GM19351 (cell line): ENCODE measurements around the gene RNF186.
"Not testable (repeated sequence)": the region's sequence is repeated elsewhere in the genome, so short reads cannot be mapped to it uniquely, and the experiment has no call there.

Experiments used
- ATAC-seq: cut with Tn5 transposase; IDR thresholded peaks from one replicate; pipeline ENCODE4 v1.9.1; 2021; ENCODE audit warnings: mild to moderate bottlenecking, moderate library complexity; ENCODE audit not compliant: unreplicated experiment

The RNF186 gene

DNA sequence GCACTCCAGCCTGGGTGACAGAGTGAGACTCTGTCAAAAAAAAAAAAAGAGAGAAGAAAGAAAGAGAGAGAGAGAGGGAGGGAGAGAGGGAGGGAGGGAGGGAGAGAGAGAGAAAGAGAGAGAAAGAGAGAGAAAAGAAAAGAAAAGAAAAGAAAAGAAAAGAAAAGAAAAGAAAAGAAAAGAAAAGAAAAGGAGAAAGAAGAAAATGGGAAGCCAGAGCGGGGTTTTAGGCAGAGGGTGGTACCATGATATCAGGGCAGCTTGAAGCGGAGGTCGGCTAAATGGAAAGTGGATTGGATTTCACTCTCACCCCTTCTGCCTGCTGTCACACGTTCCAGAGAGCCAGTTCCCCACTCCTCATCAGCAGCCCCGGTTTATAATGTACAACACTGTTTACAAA, 17.3 kb downstream of the RNF186 start:
- ATAC-seq = no peak

DNA sequence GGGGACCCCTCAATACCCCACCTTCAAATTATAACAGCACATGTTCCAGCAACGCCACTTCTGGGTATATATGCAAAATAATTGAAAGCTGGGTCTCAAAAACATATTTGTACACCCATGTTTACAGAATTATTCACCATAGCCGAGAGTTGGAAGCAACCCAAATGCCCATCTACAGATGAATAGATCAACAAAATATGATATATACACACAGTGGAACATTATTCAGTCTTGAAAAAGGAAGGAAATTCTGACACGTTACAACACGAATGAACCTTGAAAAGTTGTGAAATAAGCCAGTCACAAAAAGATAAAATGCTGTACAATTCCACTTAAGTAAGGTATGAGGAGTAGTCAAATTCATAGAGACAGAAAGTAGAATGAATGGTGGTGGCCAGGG, 20.5 kb downstream of the RNF186 start:
- no peak for ATAC-seq

DNA sequence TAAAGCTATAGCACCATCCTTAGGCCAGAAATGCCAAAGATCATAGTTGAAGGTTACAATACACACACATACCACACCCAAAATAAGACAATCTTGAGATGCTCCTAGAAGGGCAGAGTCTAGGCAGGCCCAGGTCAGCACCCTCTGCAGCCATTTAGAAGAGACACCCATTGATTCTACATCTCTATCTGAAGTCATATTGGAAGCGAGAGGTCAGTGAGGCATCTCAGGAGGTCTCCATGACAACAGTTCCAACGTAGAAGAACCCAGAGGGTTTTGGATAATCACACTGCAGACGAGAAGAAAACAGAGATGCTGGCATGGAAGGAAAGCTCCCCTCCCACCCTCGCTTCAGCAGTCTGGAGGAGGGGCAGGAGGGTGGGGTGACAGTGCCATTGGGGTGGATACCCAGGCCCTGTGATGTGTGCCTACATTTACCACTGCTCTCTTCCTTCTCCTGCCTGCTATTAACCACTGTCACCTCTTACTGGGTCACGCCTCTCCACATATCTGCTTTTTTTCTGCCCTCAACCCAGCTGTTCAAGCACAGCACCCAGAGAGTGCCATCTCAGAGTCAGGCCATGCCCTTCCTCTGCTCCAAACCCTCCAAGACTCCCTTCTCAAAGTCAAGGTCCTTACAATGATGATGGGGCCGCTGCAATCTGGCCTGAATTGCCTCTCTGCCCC, 21.6 kb downstream of the RNF186 start:
- no peak for ATAC-seq

DNA sequence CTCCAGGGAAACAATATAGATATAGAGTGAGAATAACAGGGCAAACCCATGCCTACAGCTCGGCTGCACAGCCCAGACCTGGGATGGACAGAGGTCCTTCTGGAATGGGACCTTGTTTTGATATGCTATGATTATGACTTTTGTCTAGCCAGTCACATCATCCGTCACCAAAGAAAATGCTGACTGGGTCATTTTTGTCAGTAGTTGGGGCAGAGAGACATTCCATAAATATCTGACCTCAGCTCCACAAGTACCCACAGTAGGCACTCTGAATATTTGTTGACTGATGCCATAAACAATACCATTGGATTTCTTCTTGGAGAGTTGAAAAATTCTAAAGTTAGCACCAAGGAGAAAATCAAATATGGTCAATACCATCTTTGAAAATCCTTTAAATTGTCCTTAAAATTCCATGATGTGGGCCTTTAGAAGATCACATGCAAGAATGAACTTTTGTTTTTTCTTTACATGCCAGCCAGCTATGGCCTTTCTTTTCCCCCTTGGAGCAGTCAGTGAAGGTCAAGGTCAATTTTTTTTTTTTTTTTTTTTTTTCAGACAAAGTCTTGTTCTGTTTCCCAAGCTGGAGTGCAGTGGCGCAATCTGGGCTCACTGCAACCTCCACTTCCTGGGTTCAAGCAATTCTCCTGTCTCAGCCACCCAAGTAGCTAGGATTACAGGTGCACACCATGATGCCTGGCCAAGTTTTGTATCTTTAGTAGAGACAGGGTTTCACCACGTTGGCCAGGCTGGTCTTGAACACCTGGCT, 22.7 kb downstream of the RNF186 start:
- ATAC-seq = no peak

DNA sequence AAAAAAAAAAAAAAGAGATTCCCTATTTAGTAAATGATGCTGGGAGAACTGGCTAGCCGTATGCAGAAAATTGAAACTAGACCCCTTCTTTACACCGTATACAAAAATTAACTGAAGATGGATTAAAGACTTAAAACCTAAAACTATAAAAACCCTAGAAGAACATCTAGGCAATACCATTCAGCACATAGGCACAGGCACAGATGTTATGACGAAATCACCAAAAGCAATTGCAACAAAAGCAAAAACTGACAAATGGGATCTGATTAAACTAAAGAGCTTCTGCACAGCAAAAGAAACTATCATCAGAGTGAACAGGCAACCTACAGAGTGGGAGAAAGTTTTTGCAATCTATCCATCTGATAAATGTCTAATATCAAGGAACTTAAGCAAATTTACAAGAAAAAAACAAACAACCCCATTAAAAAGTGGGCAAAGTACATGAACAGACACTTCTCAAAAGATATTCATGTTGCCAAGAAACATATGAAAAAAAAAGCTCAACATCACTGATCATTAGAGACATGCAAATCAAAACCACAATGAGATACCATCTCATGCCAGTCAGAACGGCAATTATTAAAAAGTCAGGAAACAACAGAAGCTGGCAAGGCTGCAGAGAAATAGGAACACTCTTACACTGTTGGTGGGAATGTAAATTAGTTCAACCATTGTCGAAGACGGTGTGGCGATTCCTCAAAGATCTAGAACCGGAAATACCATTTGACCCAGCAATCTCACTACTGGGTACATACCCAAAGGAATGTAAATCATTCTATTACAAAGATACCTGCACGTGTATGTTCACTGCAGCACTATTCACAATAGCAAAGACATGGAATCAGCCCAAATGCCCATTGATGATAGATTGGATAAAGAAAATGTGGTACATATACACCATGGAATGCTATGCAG, 24.8 kb downstream of the RNF186 start:
- not testable (repeated sequence) for ATAC-seq

- no peak for ATAC-seq
Observed at GRCh38 chr1:19786988-19787423, 28.1 kb downstream of the RNF186 start.

- ATAC-seq = no peak
Observed at GRCh38 chr1:19785660-19786059, 29.4 kb downstream of the RNF186 start.

GRCh38 chr1:19780267-19780877, 34.7 kb downstream of the RNF186 start:
- ATAC-seq = no peak

- no peak for ATAC-seq
Observed at GRCh38 chr1:19776933-19777332, 38.1 kb downstream of the RNF186 start.

GRCh38 chr1:19776287-19776686, 38.8 kb downstream of the RNF186 start:
- ATAC-seq = no peak

DNA sequence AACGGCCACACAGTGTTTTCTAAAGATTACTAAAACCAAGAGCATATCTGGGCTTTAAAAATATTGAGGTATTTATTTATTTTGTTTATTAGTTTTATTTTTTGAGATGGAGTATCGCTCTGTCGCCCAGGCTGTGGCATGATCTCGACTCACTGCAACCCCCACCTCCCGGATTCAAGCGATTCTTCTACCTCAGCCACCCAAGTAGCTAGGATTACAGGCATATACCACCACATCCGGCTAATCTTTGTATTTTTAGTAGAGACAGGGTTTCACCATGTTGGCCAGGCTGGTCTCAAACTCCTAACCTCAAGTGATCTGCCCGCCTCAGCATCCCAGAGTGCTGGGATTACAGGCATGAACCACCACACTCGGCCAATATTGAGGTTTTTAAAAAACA, 39.3 kb downstream of the RNF186 start:
- ATAC-seq = no peak

DNA sequence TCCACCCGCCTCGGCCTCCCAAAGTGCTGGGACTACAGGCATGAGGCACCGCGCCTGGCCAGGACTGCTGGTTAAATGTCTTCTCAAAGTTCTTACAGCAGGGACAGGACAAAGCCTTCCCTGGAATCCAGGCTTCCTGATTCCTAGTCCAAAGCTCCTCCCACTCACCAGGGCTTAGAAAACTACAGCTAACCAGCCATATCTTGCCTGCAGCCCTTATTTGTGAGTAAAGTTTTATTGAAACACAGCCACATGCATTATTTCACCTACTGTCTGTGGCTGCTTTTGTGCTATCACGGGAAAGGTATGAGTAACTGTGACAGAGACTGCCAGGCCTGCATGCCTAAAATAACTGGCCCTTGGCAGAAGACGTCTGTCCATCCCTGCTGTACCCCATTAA, 39.8 kb downstream of the RNF186 start:
- no peak for ATAC-seq

DNA sequence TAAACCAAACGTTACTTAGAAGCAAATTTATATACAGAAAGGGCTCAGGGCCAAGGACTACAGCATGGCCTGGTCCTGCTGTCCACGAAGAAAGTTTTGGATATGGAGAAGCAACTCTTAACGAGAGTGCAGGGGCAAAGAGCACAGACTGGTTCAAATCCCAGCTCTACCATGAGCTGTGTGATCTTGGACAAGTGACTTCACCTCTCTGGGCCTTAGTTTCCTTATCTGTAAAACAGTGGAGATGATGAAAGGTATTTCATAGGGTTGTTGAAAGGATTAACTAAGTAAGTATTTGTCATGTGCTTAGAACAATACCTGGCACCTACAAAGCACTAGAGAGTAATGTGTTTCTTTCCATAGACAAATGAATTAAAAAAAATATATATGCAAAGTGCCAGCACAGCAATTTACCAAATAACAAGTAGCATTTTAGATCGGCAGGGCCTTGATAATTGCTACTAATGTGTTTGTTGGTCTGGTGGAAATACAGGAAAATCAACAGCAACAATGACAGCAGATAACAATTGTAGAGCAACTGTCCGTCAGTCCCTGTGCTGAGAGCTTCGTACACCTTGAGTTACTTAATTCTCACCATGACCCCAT, 40.8 kb downstream of the RNF186 start:
- ATAC-seq = no peak

GRCh38 chr1:19773485-19773884, 41.6 kb downstream of the RNF186 start:
- ATAC-seq = no peak

GRCh38 chr1:19772053-19772452, 43.0 kb downstream of the RNF186 start:
- no peak for ATAC-seq

GRCh38 chr1:19771350-19771749, 43.7 kb downstream of the RNF186 start:
- ATAC-seq = no peak

- ATAC-seq = no peak
Observed at GRCh38 chr1:19770436-19771190, 44.5 kb downstream of the RNF186 start.

GRCh38 chr1:19769211-19769932, 45.7 kb downstream of the RNF186 start:
- no peak for ATAC-seq
